ENCODE results near the gene MYT1.

DNA sequence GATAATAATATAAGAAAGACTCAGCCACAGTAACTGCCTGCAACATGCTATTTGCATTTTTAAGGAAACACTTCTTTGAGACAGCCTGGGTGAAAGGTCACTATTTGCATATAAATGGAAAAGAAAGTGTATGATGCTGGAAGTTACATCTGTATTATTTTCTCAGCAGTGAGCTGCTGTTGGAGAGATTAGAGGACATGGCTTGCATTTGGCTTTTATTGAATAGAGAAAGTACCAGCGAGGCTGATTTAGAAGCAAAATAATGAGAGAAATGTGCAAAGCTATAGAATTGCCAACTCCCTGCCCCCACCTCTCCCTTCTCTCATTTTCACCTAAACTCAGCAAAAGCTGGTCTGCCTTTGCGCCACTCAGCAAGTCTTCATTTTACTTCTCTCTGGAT lies 12.7 kb downstream of the MYT1 start:
- TF ChIP-seq, protein P1, sequence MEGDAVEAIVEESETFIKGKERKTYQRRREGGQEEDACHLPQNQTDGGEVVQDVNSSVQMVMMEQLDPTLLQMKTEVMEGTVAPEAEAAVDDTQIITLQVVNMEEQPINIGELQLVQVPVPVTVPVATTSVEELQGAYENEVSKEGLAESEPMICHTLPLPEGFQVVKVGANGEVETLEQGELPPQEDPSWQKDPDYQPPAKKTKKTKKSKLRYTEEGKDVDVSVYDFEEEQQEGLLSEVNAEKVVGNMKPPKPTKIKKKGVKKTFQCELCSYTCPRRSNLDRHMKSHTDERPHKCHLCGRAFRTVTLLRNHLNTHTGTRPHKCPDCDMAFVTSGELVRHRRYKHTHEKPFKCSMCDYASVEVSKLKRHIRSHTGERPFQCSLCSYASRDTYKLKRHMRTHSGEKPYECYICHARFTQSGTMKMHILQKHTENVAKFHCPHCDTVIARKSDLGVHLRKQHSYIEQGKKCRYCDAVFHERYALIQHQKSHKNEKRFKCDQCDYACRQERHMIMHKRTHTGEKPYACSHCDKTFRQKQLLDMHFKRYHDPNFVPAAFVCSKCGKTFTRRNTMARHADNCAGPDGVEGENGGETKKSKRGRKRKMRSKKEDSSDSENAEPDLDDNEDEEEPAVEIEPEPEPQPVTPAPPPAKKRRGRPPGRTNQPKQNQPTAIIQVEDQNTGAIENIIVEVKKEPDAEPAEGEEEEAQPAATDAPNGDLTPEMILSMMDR (conservative IDR thresholded peaks at IDR 0.05): no peak
- no peak for TF ChIP-seq ZFX (IDR thresholded peaks at IDR 0.05)
